ENCODE measurements around the gene FUT8.
"Not testable (repeated sequence)": the region's sequence is repeated elsewhere in the genome, so short reads cannot be mapped to it uniquely, and the experiment has no call there.

Gene FUT8

DNA sequence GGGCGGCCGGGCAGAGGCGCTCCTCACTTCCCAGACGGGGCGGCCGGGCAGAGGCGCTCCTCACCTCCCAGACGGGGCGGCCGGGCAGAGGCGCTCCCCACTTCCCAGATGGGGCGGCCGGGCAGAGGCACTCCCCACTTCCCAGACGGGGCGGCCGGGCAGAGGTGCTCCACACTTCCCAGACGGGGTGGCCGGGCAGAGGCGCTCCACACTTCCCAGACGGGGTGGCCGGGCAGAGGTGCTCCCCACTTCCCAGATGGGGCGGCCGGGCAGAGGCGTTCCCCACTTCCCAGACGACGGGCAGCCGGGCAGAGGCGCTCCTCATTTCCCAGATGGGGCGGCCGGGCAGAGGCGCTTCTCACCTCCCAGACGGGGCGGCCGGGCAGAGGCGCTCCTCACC, 304.3 kb downstream of the FUT8 start:
- not testable (repeated sequence) for H3K9ac ChIP-seq (ENCODE audit: low read depth in 1 of 2, low read length in 2 of 2); H3K36me3 ChIP-seq (ENCODE audit: control insufficient read depth in 1 of 2, insufficient read depth in 2 of 2, low read length in 2 of 2); H3K4me3 ChIP-seq (ENCODE audit: low read depth in 1 of 2, low read length in 2 of 2); H3K27me3 ChIP-seq (ENCODE audit: control insufficient read depth in 1 of 2, insufficient read depth in 2 of 2, low read length in 2 of 2); H3K27ac ChIP-seq (ENCODE audit: low read depth, low read length); H3K4me1 ChIP-seq (ENCODE audit: control insufficient read depth in 1 of 2, insufficient read depth in 2 of 2, low read length in 2 of 2)
- peaks cover 8 to 26% of the 10 kb centered on the region in 2 donors for H3K9me3 ChIP-seq (ENCODE audit: control insufficient read depth in 1 of 2, low read length in 2 of 2)

DNA sequence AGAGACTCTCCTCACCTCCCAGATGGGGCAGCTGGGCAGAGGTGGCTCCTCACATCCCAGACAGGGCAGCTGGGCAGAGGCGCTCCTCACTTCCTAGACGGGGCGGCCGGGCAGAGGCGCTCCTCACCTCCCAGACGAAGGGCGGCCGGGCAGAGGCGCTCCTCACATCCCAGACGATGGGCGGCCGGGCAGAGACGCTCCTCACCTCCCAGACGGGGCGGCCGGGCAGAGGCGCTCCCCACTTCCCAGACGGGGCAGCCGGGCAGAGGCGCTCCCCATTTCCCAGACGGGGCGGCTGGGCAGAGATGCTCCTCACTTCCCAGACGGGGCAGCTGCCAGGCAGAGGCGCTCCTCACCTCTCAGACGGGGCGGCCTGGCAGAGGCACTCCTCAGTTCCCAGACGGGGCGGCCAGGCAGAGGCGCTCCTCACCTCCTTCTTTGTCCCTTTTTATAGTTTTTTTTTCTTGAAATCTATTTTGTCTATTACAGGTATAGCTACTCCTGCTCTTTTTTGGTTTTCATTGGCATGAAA, 304.9 kb downstream of the FUT8 start:
- H3K36me3 ChIP-seq (ENCODE audit: control insufficient read depth in 1 of 2, insufficient read depth in 2 of 2, low read length in 2 of 2); H3K4me1 ChIP-seq (ENCODE audit: control insufficient read depth in 1 of 2, insufficient read depth in 2 of 2, low read length in 2 of 2); H3K27me3 ChIP-seq (ENCODE audit: control insufficient read depth in 1 of 2, insufficient read depth in 2 of 2, low read length in 2 of 2); H3K4me3 ChIP-seq (ENCODE audit: low read depth in 1 of 2, low read length in 2 of 2); H3K27ac ChIP-seq (ENCODE audit: low read depth, low read length); H3K9ac ChIP-seq (ENCODE audit: low read depth in 1 of 2, low read length in 2 of 2): not testable (repeated sequence)
- H3K9me3 ChIP-seq (ENCODE audit: control insufficient read depth in 1 of 2, low read length in 2 of 2), result peaks cover 8 to 26% of the 10 kb centered on the region in 2 donors

DNA sequence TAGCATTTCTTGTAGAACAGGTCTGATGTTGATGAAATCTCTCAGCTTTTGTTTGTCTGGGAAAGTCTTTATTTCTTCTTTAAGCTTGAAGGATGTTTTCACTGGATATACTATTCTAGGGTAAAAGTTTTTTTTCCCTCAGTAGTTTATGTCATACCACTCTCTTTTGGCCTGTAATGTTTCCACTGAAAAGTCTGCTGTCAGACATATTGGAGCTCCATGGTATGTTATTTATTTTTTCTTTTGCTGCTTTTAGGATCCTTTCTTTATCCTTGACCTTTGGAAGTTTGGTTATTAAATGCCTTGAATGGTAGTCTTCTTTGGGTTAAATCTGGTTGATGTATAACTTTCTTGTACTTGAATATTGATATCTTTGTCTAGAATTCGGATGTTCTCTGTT, 306.1 kb downstream of the FUT8 start:
- Histone ChIP-seq H3K36me3 (ENCODE audit: control insufficient read depth in 1 of 2, insufficient read depth in 2 of 2, low read length in 2 of 2) (peaks cover 3 to 8% of the 10 kb centered on the region in 2 donors), H3K9ac (ENCODE audit: low read depth in 1 of 2, low read length in 2 of 2) (no peak overlapping the region), H3K27me3 (ENCODE audit: control insufficient read depth in 1 of 2, insufficient read depth in 2 of 2, low read length in 2 of 2) (no peaks in the 10 kb centered on the region)

DNA sequence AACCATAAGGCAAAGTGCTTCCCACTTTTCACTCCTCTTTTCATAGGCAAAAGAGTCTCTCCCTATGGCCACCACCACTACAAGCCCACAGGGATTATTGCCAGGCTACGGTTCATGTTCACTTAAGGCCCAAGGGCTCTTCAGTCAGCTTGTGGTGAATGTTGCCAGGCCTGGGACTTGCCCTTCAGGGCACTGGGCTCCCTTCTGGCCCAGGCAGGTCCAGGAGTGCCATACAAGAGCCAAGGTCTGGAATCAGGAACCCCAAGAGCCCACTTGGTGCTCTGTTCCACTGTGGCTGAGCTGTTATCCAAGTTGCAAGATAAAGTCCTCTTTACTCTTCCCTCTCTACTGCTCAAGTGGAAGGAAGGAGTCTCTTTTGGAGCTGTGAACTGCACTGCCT, 307.6 kb downstream of the FUT8 start:
- peaks cover 4 to 15% of the 10 kb centered on the region in 2 donors for H3K9me3 ChIP-seq (ENCODE audit: control insufficient read depth in 1 of 2, low read length in 2 of 2)
- no peak overlapping the region for H3K4me3 ChIP-seq (ENCODE audit: low read depth in 1 of 2, low read length in 2 of 2)
- H3K4me1 ChIP-seq (ENCODE audit: control insufficient read depth in 1 of 2, insufficient read depth in 2 of 2, low read length in 2 of 2), result no peaks in the 10 kb centered on the region
- H3K27ac ChIP-seq (ENCODE audit: low read depth, low read length), result no peak overlapping the region
- no peak overlapping the region for H3K9ac ChIP-seq (ENCODE audit: low read depth in 1 of 2, low read length in 2 of 2)
- H3K27me3 ChIP-seq (ENCODE audit: control insufficient read depth in 1 of 2, insufficient read depth in 2 of 2, low read length in 2 of 2), result no peaks in the 10 kb centered on the region
- H3K36me3 ChIP-seq (ENCODE audit: control insufficient read depth in 1 of 2, insufficient read depth in 2 of 2, low read length in 2 of 2), result peaks cover 3 to 22% of the 10 kb centered on the region in 2 donors

More for the DNA sequence above, 306.1 kb downstream of the FUT8 start:
- Histone ChIP-seq H3K4me3 (ENCODE audit: low read depth in 1 of 2, low read length in 2 of 2) (no peak overlapping the region), H3K27ac (ENCODE audit: low read depth, low read length) (no peak overlapping the region), H3K4me1 (ENCODE audit: control insufficient read depth in 1 of 2, insufficient read depth in 2 of 2, low read length in 2 of 2) (no peaks in the 10 kb centered on the region), H3K9me3 (ENCODE audit: control insufficient read depth in 1 of 2, low read length in 2 of 2) (peaks cover 8 to 25% of the 10 kb centered on the region in 2 donors)

DNA sequence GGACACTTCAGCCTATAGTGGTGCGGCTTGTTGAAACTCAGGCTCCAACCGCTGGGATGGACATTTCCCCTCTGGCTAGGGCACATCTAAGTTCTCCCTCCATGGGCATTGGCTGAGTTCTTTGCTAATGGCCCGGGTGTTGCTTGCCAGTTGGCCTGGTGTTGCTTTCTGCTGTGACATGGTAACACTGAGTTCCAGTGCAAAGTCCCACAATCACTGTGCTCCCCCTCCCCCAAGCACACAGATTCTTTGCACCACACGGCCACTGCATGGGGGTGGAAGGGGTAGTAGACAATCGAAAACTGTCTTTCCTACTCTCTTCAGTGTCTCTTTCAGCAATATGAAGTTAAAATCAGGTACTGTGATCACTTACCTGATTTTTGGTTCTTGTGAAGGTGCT, 308.2 kb downstream of the FUT8 start:
- H3K27ac ChIP-seq (ENCODE audit: low read depth, low read length), result no peak overlapping the region
- H3K27me3 ChIP-seq (ENCODE audit: control insufficient read depth in 1 of 2, insufficient read depth in 2 of 2, low read length in 2 of 2), result no peaks in the 10 kb centered on the region
- H3K36me3 ChIP-seq (ENCODE audit: control insufficient read depth in 1 of 2, insufficient read depth in 2 of 2, low read length in 2 of 2), result peaks cover 8 to 22% of the 10 kb centered on the region in 2 donors
- H3K9ac ChIP-seq (ENCODE audit: low read depth in 1 of 2, low read length in 2 of 2), result no peak overlapping the region
- peaks cover 4 to 12% of the 10 kb centered on the region in 2 donors for H3K9me3 ChIP-seq (ENCODE audit: control insufficient read depth in 1 of 2, low read length in 2 of 2)
- H3K4me3 ChIP-seq (ENCODE audit: low read depth in 1 of 2, low read length in 2 of 2), result no peak overlapping the region
- no peaks in the 10 kb centered on the region for H3K4me1 ChIP-seq (ENCODE audit: control insufficient read depth in 1 of 2, insufficient read depth in 2 of 2, low read length in 2 of 2)

DNA sequence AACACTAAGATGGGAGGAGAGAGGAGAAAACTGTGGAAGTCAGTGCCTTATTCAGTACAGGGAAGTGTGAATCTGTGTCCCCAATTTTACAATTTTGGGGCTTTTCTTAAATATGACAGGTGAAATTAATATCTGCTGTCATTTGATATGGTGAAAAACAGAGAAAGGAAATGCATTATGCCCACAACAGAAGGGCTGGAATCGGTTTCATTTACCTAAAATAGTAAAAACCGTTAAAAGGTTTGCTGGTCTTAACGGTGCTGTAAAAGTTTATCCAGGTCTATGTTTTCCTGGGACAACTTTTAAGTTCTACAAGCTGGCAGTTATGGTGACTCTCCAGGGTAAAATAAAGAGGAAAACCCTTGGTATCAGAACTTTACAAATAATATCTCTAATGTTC, 310.8 kb downstream of the FUT8 start:
- H3K27ac ChIP-seq (ENCODE audit: low read depth, low read length), result no peak overlapping the region
- no peaks in the 10 kb centered on the region for H3K27me3 ChIP-seq (ENCODE audit: control insufficient read depth in 1 of 2, insufficient read depth in 2 of 2, low read length in 2 of 2)
- H3K4me3 ChIP-seq (ENCODE audit: low read depth in 1 of 2, low read length in 2 of 2), result no peak overlapping the region
- H3K36me3 ChIP-seq (ENCODE audit: control insufficient read depth in 1 of 2, insufficient read depth in 2 of 2, low read length in 2 of 2), result peaks cover 10 to 31% of the 10 kb centered on the region in 2 donors
- peaks cover 7 to 10% of the 10 kb centered on the region in 2 donors for H3K9me3 ChIP-seq (ENCODE audit: control insufficient read depth in 1 of 2, low read length in 2 of 2)
- H3K9ac ChIP-seq (ENCODE audit: low read depth in 1 of 2, low read length in 2 of 2), result no peak overlapping the region
- no peaks in the 10 kb centered on the region for H3K4me1 ChIP-seq (ENCODE audit: control insufficient read depth in 1 of 2, insufficient read depth in 2 of 2, low read length in 2 of 2)

DNA sequence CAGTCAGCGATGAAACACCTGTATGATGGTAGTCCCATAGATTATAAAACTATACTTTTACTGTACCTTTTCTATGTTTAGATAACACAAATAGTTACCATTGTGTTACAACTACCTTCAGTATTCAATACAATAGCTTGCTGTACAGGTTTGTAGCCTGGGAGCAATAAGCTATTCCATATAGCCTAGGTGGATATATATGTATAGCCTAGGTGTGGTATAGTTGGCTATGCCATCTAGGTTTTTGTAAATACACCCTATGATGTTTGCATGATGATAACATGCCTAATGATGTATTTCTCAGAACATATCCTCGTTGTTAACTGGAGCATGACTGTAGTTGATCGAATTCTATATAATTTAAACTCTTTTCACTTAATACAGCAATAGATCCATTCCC, 316.1 kb downstream of the FUT8 start:
- Histone ChIP-seq H3K9me3 (ENCODE audit: control insufficient read depth in 1 of 2, low read length in 2 of 2) (peaks cover 0 to 6% of the 10 kb centered on the region in 2 donors), H3K9ac (ENCODE audit: low read depth in 1 of 2, low read length in 2 of 2) (no peak overlapping the region), H3K4me1 (ENCODE audit: control insufficient read depth in 1 of 2, insufficient read depth in 2 of 2, low read length in 2 of 2) (no peaks in the 10 kb centered on the region), H3K27me3 (ENCODE audit: control insufficient read depth in 1 of 2, insufficient read depth in 2 of 2, low read length in 2 of 2) (no peaks in the 10 kb centered on the region), H3K27ac (ENCODE audit: low read depth, low read length) (no peak overlapping the region), H3K4me3 (ENCODE audit: low read depth in 1 of 2, low read length in 2 of 2) (no peak overlapping the region), H3K36me3 (ENCODE audit: control insufficient read depth in 1 of 2, insufficient read depth in 2 of 2, low read length in 2 of 2) (peaks cover 10 to 32% of the 10 kb centered on the region in 2 donors)

DNA sequence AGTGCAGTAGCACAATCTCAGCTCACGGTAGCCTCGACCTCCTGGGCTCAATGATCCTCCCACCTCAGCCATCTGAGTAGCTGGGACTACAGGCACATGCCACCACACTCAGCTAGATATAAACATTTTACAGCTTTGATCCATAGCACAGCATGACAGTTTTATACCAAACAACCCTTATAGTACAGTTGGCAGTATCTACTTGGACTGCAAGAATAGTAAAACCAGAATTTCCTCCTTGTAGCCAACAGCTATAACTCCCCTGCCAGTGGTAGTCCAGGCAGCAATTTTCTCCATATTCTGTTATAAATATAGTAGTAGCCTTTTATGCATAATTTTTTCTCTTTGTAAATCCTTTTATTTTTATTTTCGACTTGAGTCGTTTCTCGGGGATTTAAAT, 317.0 kb downstream of the FUT8 start:
- Histone ChIP-seq H3K36me3 (ENCODE audit: control insufficient read depth in 1 of 2, insufficient read depth in 2 of 2, low read length in 2 of 2) (peaks cover 11 to 34% of the 10 kb centered on the region in 2 donors), H3K4me3 (ENCODE audit: low read depth in 1 of 2, low read length in 2 of 2) (no peak overlapping the region), H3K9ac (ENCODE audit: low read depth in 1 of 2, low read length in 2 of 2) (no peak overlapping the region), H3K9me3 (ENCODE audit: control insufficient read depth in 1 of 2, low read length in 2 of 2) (peaks cover 0 to 6% of the 10 kb centered on the region in 2 donors), H3K27me3 (ENCODE audit: control insufficient read depth in 1 of 2, insufficient read depth in 2 of 2, low read length in 2 of 2) (no peaks in the 10 kb centered on the region), H3K4me1 (ENCODE audit: control insufficient read depth in 1 of 2, insufficient read depth in 2 of 2, low read length in 2 of 2) (no peaks in the 10 kb centered on the region), H3K27ac (ENCODE audit: low read depth, low read length) (no peak overlapping the region)

DNA sequence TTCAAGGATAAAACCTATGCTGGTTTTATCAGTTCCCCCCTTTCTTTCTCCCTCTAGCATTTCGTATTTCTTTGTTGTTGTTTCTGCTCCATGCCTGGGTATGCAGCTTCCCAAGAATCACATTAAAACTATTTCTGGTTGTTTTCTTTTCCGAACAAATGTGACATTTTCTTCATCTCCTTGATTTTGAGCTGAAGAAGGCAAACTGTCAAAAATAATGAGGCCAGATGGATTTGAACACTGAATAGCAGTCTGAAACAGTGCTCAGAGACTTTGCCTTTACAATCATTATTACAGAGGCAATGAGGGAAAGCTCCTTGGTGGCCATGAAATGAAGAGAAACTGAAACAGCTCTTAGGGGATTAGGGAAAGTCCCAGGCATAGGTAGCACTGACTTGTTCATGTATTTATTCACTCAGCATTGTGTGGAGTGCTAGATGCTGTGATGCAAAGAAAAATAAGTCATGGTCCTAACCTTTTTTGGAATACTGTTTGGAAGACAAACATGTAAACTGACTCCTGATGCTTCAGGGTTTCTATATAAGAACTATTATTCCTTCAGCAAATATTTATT, 319.5 kb downstream of the FUT8 start:
- Histone ChIP-seq H3K9ac (ENCODE audit: low read depth in 1 of 2, low read length in 2 of 2) (no peak overlapping the region), H3K4me1 (ENCODE audit: control insufficient read depth in 1 of 2, insufficient read depth in 2 of 2, low read length in 2 of 2) (no peaks in the 10 kb centered on the region), H3K27me3 (ENCODE audit: control insufficient read depth in 1 of 2, insufficient read depth in 2 of 2, low read length in 2 of 2) (no peaks in the 10 kb centered on the region), H3K4me3 (ENCODE audit: low read depth in 1 of 2, low read length in 2 of 2) (no peak overlapping the region), H3K36me3 (ENCODE audit: control insufficient read depth in 1 of 2, insufficient read depth in 2 of 2, low read length in 2 of 2) (peaks cover 4 to 24% of the 10 kb centered on the region in 2 donors), H3K27ac (ENCODE audit: low read depth, low read length) (no peak overlapping the region), H3K9me3 (ENCODE audit: control insufficient read depth in 1 of 2, low read length in 2 of 2) (peaks cover 0 to 4% of the 10 kb centered on the region in 2 donors)

DNA sequence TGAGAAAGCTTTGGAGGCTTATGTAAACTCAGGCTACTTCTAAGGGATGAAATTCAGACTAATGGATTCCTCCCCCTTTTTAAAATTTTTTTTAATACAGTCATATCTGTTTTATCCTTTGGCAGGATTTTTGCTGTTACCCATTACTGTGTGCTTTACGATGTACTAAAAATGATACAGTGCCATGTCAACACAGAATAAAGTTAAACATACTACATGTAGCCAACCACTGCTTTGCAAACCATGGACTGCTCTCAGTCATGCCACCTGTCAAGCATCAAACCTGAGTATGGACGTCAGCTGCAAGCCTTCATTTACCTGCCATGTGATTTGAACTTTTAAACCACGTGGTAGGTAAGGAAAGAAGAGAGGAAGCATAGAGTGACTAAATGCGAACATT, 325.8 kb downstream of the FUT8 start:
- peaks cover 14 to 29% of the 10 kb centered on the region in 2 donors for H3K36me3 ChIP-seq (ENCODE audit: control insufficient read depth in 1 of 2, insufficient read depth in 2 of 2, low read length in 2 of 2)
- no peaks in the 10 kb centered on the region for H3K9me3 ChIP-seq (ENCODE audit: control insufficient read depth in 1 of 2, low read length in 2 of 2)
- no peak overlapping the region for H3K4me3 ChIP-seq (ENCODE audit: low read depth in 1 of 2, low read length in 2 of 2)
- no peak overlapping the region for H3K27ac ChIP-seq (ENCODE audit: low read depth, low read length)
- no peaks in the 10 kb centered on the region for H3K4me1 ChIP-seq (ENCODE audit: control insufficient read depth in 1 of 2, insufficient read depth in 2 of 2, low read length in 2 of 2)
- no peaks in the 10 kb centered on the region for H3K27me3 ChIP-seq (ENCODE audit: control insufficient read depth in 1 of 2, insufficient read depth in 2 of 2, low read length in 2 of 2)
- H3K9ac ChIP-seq (ENCODE audit: low read depth in 1 of 2, low read length in 2 of 2), result no peak overlapping the region

Data from duodenal mucosa (tissue), 2 donors.